NCI-H524 treated with DMSO at 0.1 percent for 48 hours (cell line): ENCODE data around the gene LIMS2.

Source experiments
- DNase-seq: peaks from one replicate; lab custom pipeline; 2025; lab: John Stamatoyannopoulos, UW

The LIMS2 gene

GRCh38 chr2:127621981-127622431 is 53.3 kb downstream of the LIMS2 start:
- no peak for DNase-seq

- no peak for DNase-seq
These were observed 54.5 kb downstream of the LIMS2 start for GRCh38 chr2:127620866-127621265.

GRCh38 chr2:127619877-127620705 is 55.2 kb downstream of the LIMS2 start:
- DNase-seq, result no peak

GRCh38 chr2:127619203-127619590 is 56.1 kb downstream of the LIMS2 start:
- DNase-seq, result no peak

- no peak for DNase-seq
These were observed 56.7 kb downstream of the LIMS2 start for GRCh38 chr2:127618551-127619202.

GRCh38 chr2:127615511-127616166 is 59.7 kb downstream of the LIMS2 start:
- DNase-seq, result no peak

GRCh38 chr2:127614731-127615130 is 60.6 kb downstream of the LIMS2 start:
- no peak for DNase-seq

- no peak for DNase-seq
These were observed 61.1 kb downstream of the LIMS2 start for GRCh38 chr2:127614246-127614645.

GRCh38 chr2:127612111-127612822 is 63.1 kb downstream of the LIMS2 start:
- DNase-seq, result no peak

- no peak for DNase-seq
These were observed 64.0 kb downstream of the LIMS2 start for GRCh38 chr2:127611076-127611925.

GRCh38 chr2:127610561-127610960 is 64.8 kb downstream of the LIMS2 start:
- DNase-seq, result no peak

GRCh38 chr2:127609818-127610217 is 65.5 kb downstream of the LIMS2 start:
- DNase-seq, result no peak

GRCh38 chr2:127609031-127609751 is 66.1 kb downstream of the LIMS2 start:
- DNase-seq, result no peak

GRCh38 chr2:127608061-127609030 is 67.0 kb downstream of the LIMS2 start:
- no peak for DNase-seq

- no peak for DNase-seq
These were observed 67.9 kb downstream of the LIMS2 start for GRCh38 chr2:127607399-127607908.

- DNase-seq, result no peak
These were observed 68.5 kb downstream of the LIMS2 start for GRCh38 chr2:127606625-127607398.

- DNase-seq, result no peak
These were observed 69.6 kb downstream of the LIMS2 start for GRCh38 chr2:127605691-127606263.

- DNase-seq, result no peak
These were observed 70.3 kb downstream of the LIMS2 start for GRCh38 chr2:127604986-127605385.
